ENCODE data around the gene TYRO3.

The TYRO3 gene

GRCh38 chr15:41558400-41559238, at the start of gene TYRO3:
TYRO3 (plus strand) TSS chr15:41559212; CDS start chr15:41559258, 46 bp downstream.
- Mint-ChIP-seq H3K4me1 (peaks cover 61% of the 10 kb centered on the region), H3K4me3 (peak within 1 kb of the TSS; percentile 88), H3K27me3 (ENCODE audit: low read depth, poor library complexity) (peaks cover 15% of the 10 kb centered on the region), H3K36me3 (ENCODE audit: low read depth) (no peaks in the 10 kb centered on the region), H3K9me3 (no peaks in the 10 kb centered on the region), H3K27ac (no peak within 1 kb of the TSS)
- peak; percentile 81 for DNase-seq
- no peak for TF ChIP-seq CTCF (IDR thresholded peaks at IDR 0.05)

- H3K4me3 Mint-ChIP-seq: no peak overlapping the region
- no peak overlapping the region for H3K27ac Mint-ChIP-seq
- H3K9me3 Mint-ChIP-seq: no peaks in the 10 kb centered on the region
- H3K27me3 Mint-ChIP-seq (ENCODE audit: low read depth, poor library complexity): peaks cover 91% of the 10 kb centered on the region
- no peak for DNase-seq
- no peaks in the 10 kb centered on the region for H3K36me3 Mint-ChIP-seq (ENCODE audit: low read depth)
- peaks cover 21% of the 10 kb centered on the region for H3K4me1 Mint-ChIP-seq
- TF ChIP-seq CTCF (IDR thresholded peaks at IDR 0.05): no peak
Observed at GRCh38 chr15:41510728-41511127, 48.3 kb upstream of the TYRO3 start.

- Mint-ChIP-seq H3K4me3 (no peak overlapping the region), H3K9me3 (no peaks in the 10 kb centered on the region), H3K4me1 (peaks cover 21% of the 10 kb centered on the region), H3K27ac (no peak overlapping the region), H3K36me3 (ENCODE audit: low read depth) (peaks cover 4% of the 10 kb centered on the region), H3K27me3 (ENCODE audit: low read depth, poor library complexity) (peaks cover 87% of the 10 kb centered on the region)
- no peak for TF ChIP-seq CTCF (IDR thresholded peaks at IDR 0.05)
- DNase-seq: no peak
Observed at GRCh38 chr15:41511331-41511898, 47.6 kb upstream of the TYRO3 start.

- peaks cover 82% of the 10 kb centered on the region for H3K27me3 Mint-ChIP-seq (ENCODE audit: low read depth, poor library complexity)
Observed at GRCh38 chr15:41511899-41512369, 47.1 kb upstream of the TYRO3 start.

GRCh38 chr15:41512512-41512939, 46.5 kb upstream of the TYRO3 start:
- DNase-seq: peak; percentile 23
- H3K4me3 Mint-ChIP-seq: peak overlapping the region; percentile 79

More at GRCh38 chr15:41511899-41512369, 47.1 kb upstream of the TYRO3 start:
- Mint-ChIP-seq H3K27ac (no peak overlapping the region), H3K4me1 (peaks cover 21% of the 10 kb centered on the region), H3K36me3 (ENCODE audit: low read depth) (peaks cover 9% of the 10 kb centered on the region), H3K9me3 (no peaks in the 10 kb centered on the region), H3K4me3 (peak overlapping the region; percentile 50)
- TF ChIP-seq CTCF (IDR thresholded peaks at IDR 0.05): no peak
- peak; percentile 41 for DNase-seq

More at GRCh38 chr15:41512512-41512939, 46.5 kb upstream of the TYRO3 start:
- Mint-ChIP-seq H3K27me3 (ENCODE audit: low read depth, poor library complexity) (peaks cover 76% of the 10 kb centered on the region), H3K27ac (no peak overlapping the region), H3K4me1 (peaks cover 21% of the 10 kb centered on the region), H3K36me3 (ENCODE audit: low read depth) (peaks cover 15% of the 10 kb centered on the region), H3K9me3 (no peaks in the 10 kb centered on the region)
- TF ChIP-seq CTCF (IDR thresholded peaks at IDR 0.05): no peak
